ENCODE measurements around the gene DESI2.
A peak's percentile ranks its signal among the peaks of the same experiment; 100 is the strongest.

DESI2 gene

GRCh38 chr1:244645414-244645813 lies 7.5 kb upstream of the DESI2 start:
- Histone ChIP-seq H3K36me3 (no peaks in the 10 kb centered on the region), H3K27ac (no peak overlapping the region), H3K4me1 (ENCODE audit: control insufficient read depth in 1 of 2, insufficient read depth in 1 of 2, low read depth in 1 of 2, low read length in 1 of 2) (no peaks in the 10 kb centered on the region), H3K27me3 (peaks cover 13% of the 10 kb centered on the region), H3K4me3 (ENCODE audit: low read depth in 1 of 2, low read length in 1 of 2) (no peak overlapping the region), H3K9me3 (no peaks in the 10 kb centered on the region)
- TF ChIP-seq CTCF (IDR thresholded peaks at IDR 0.05), result no peak

GRCh38 chr1:244645890-244646289 lies 7.0 kb upstream of the DESI2 start:
- no peak overlapping the region for H3K4me3 ChIP-seq (ENCODE audit: low read depth in 1 of 2, low read length in 1 of 2)

GRCh38 chr1:244647819-244648218 lies 5.1 kb upstream of the DESI2 start:
- Histone ChIP-seq H3K4me3 (ENCODE audit: low read depth in 1 of 2, low read length in 1 of 2) (no peak overlapping the region), H3K36me3 (no peaks in the 10 kb centered on the region), H3K9me3 (no peaks in the 10 kb centered on the region), H3K27ac (no peak overlapping the region), H3K4me1 (ENCODE audit: control insufficient read depth in 1 of 2, insufficient read depth in 1 of 2, low read depth in 1 of 2, low read length in 1 of 2) (peaks cover 7% of the 10 kb centered on the region in 2 experiments), H3K27me3 (no peaks in the 10 kb centered on the region)
- no peak for TF ChIP-seq CTCF (IDR thresholded peaks at IDR 0.05)

More at GRCh38 chr1:244645890-244646289, 7.0 kb upstream of the DESI2 start:
- Histone ChIP-seq H3K27ac (no peak overlapping the region), H3K27me3 (peaks cover 8% of the 10 kb centered on the region), H3K4me1 (ENCODE audit: control insufficient read depth in 1 of 2, insufficient read depth in 1 of 2, low read depth in 1 of 2, low read length in 1 of 2) (no peaks in the 10 kb centered on the region), H3K9me3 (no peaks in the 10 kb centered on the region), H3K36me3 (no peaks in the 10 kb centered on the region)
- TF ChIP-seq CTCF (IDR thresholded peaks at IDR 0.05), result no peak

GRCh38 chr1:244651956-244652622 lies 837 bp upstream of the DESI2 start:
- no peaks in the 10 kb centered on the region for H3K36me3 ChIP-seq
- no peaks in the 10 kb centered on the region for H3K9me3 ChIP-seq
- H3K4me3 ChIP-seq (ENCODE audit: low read depth in 1 of 2, low read length in 1 of 2), result peak overlapping the region; percentile 78 to 91
- H3K27me3 ChIP-seq, result no peaks in the 10 kb centered on the region
- H3K27ac ChIP-seq, result peak overlapping the region; percentile 93
- H3K4me1 ChIP-seq (ENCODE audit: control insufficient read depth in 1 of 2, insufficient read depth in 1 of 2, low read depth in 1 of 2, low read length in 1 of 2), result peaks cover 26 to 29% of the 10 kb centered on the region in 2 experiments
- no peak for TF ChIP-seq CTCF (IDR thresholded peaks at IDR 0.05)

GRCh38 chr1:244653439-244654107 lies 647 bp downstream of the DESI2 start:
- Histone ChIP-seq H3K27ac (peak overlapping the region; percentile 93), H3K27me3 (no peaks in the 10 kb centered on the region), H3K9me3 (no peaks in the 10 kb centered on the region), H3K4me3 (ENCODE audit: low read depth in 1 of 2, low read length in 1 of 2) (peak overlapping the region; percentile 78 to 91), H3K36me3 (no peaks in the 10 kb centered on the region), H3K4me1 (ENCODE audit: control insufficient read depth in 1 of 2, insufficient read depth in 1 of 2, low read depth in 1 of 2, low read length in 1 of 2) (peaks cover 26 to 32% of the 10 kb centered on the region in 2 experiments)
- no peak for TF ChIP-seq CTCF (IDR thresholded peaks at IDR 0.05)
